Stimulated activated CD4-positive, alpha-beta T cell treated with anti-CD3 and anti-CD28 coated beads, Interleukin-1b, Interleukin-23, amount 100 ng/mL, for 24 hours (primary cell): ENCODE data around the gene SPA17.

Experiments
- DNase-seq, 4 experiments: peaks; one replicate each; pipeline ENCODE4 v3.0.0-alpha.2; 2020; ENCODE audit warnings: low read depth in 4 of 4, low spot score in 1 of 4

Gene SPA17

GRCh38 chr11:124661553-124661952, 12.2 kb upstream of the SPA17 start:
- no peak for DNase-seq

- no peak for DNase-seq
Measured at GRCh38 chr11:124662106-124662505, 11.6 kb upstream of the SPA17 start.

GRCh38 chr11:124663861-124664260, 9.8 kb upstream of the SPA17 start:
- DNase-seq = no peak

- no peak for DNase-seq
Measured at GRCh38 chr11:124667601-124668000, 6.1 kb upstream of the SPA17 start.

GRCh38 chr11:124669193-124669592, 4.5 kb upstream of the SPA17 start:
- peak in 2 of 4 experiments; percentile 19 to 25 for DNase-seq

- no peak for DNase-seq
Measured at GRCh38 chr11:124670732-124671131, 3.0 kb upstream of the SPA17 start.

GRCh38 chr11:124672536-124673215, 1.0 kb upstream of the SPA17 start:
- DNase-seq = no peak

GRCh38 chr11:124674168-124674517, 439 bp downstream of the SPA17 start:
- DNase-seq = no peak

GRCh38 chr11:124674571-124674970, 867 bp downstream of the SPA17 start:
- DNase-seq = no peak

GRCh38 chr11:124676386-124676785, 2.7 kb downstream of the SPA17 start:
- no peak for DNase-seq

GRCh38 chr11:124678416-124678815, 4.7 kb downstream of the SPA17 start:
- DNase-seq = no peak

- no peak for DNase-seq
Measured at GRCh38 chr11:124681421-124681820, 7.7 kb downstream of the SPA17 start.

GRCh38 chr11:124682443-124682842, 8.7 kb downstream of the SPA17 start:
- no peak for DNase-seq

- DNase-seq = no peak
Measured at GRCh38 chr11:124693142-124693541, 19.4 kb downstream of the SPA17 start.

GRCh38 chr11:124699547-124699946, 25.8 kb downstream of the SPA17 start:
- DNase-seq = no peak

- DNase-seq = no peak
Measured at GRCh38 chr11:124700028-124700427, 26.3 kb downstream of the SPA17 start.

- DNase-seq = no peak
Measured at GRCh38 chr11:124707829-124708228, 34.1 kb downstream of the SPA17 start.

GRCh38 chr11:124712392-124712791, 38.7 kb downstream of the SPA17 start:
- DNase-seq = no peak

GRCh38 chr11:124716591-124716990, 42.9 kb downstream of the SPA17 start:
- no peak for DNase-seq

GRCh38 chr11:124717421-124717785, 43.7 kb downstream of the SPA17 start:
- DNase-seq = no peak

GRCh38 chr11:124717786-124718651, 44.3 kb downstream of the SPA17 start:
- DNase-seq = no peak

GRCh38 chr11:124718801-124719200, 45.1 kb downstream of the SPA17 start:
- no peak for DNase-seq

- no peak for DNase-seq
Measured at GRCh38 chr11:124719534-124719933, 45.8 kb downstream of the SPA17 start.
